HT-29 (cell line): ENCODE data around the gene FLG2. TPM values are rescaled to one million over a fixed set of nuclear protein-coding genes. Genes with fewer than 3 reads are reported as not detected.

Experiments
- DNase-seq: peaks from one replicate; pipeline ENCODE4 v3.0.0-alpha.2; 2015; ENCODE audit warnings: low spot score
- total RNA-seq: library from RNA; depleted of rRNA; stranded (reverse); fragments of >200 nt; shearing (Covaris generic); gene quantifications from 2 replicates; pipeline ENCODE4 v1.2.3, GENCODE V29; 2014; rRNA removed

Gene FLG2
- total RNA-seq: not detected in 2 replicates

DNA sequence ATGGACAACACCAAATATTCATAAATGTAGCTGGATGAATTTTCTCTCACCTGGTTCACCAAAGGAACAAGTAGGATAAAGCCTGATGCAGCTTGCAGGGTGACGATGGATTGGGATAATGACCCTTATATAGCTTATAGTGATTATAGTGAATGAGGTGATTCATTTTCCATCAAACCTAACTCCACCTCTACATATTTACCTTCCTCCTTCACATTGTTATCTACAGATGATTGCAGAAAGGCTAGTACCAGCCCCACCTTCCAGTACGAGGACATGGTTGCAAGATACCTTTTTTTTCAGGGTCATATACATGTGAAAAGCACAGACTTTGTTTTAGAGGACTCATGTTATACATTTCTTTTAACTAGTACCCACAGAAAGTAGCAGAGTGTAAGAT, at the start of gene FLG2:
Gene FLG2 (minus strand): TSS at position 101 of the 400 bp plus-strand sequence. CDS start 1,122 bp downstream, outside the sequence.
- no peak for DNase-seq

DNA sequence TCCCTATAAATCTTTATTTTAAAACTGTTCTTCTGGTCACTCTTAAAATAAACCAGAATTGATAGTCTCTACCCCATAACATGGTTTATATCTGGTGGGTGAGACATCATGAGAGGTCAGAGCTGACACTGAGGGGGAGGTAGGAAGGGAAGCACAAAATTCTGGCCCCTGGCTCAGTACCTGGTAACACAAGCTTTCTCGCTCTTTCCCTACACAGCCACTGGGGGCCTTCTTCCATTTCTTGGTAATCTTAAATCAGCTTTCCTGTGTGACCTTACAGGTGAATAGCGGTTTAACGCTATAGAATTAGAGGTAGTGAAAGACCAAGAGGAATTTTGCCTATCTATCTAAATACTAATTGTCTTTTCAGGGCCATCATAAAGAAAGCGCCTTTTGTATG, 48.9 kb upstream of the FLG2 start:
- no peak for DNase-seq

DNA sequence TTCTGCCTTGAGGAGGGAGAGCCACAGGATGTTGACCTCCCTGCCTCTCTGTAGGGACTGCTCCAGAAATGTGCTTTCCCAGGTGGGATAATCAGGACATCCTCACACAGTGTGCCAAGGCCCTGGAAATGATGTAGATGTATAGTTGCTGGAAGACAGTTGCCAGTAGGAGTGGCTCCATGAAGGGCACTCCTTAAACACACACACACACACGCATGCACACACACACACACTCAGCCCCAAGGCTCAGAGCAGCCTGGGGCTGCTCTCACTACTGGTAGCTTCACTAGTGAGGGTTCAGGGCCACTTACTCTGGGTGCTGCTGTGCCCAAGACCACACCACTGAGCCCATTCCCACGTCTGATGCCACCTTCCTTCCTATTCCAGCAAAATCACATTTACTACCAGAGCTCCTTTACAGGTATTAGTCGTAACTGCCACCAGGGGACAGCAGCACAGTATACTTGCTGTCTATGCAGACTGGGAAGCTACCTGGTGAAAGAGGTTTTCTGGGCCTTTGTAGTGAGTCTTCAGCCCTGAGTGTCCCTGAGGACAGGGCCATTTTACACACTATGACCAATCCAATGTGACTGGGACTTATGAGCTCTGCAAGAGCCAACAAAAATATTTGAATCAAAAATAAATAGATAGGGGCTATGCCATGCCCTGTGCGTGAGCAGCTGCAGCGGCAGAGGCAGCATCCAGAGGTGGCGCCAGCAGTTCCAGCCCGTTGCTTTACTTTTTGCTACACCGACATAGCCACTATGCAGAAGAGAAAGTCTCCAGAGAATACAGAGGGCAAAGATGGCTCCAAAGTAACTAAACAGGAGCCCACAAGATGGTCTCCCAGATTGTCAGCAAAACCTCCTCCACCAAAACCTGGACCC, 39.2 kb upstream of the FLG2 start:
- DNase-seq: peak; percentile 51

DNA sequence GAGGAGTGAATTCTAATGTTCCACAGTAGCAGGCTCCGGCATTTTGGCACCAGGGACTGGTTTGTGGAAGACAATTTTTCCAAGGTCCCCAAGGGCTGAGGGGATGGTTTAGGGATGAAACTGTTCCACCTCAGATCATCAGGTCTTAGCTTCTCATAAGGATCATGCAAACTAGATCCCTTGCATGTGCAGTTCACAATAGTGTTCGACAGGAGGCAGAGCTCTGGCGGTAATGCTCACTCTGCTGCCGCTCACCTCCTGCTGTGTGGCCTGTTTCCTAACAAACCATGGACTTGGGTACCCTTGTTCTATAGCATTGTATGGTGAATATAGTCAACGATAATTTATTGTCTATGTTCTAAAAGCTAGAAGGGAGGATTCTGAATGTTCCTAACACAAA, 37.7 kb upstream of the FLG2 start:
- DNase-seq: peak; percentile 32

DNA sequence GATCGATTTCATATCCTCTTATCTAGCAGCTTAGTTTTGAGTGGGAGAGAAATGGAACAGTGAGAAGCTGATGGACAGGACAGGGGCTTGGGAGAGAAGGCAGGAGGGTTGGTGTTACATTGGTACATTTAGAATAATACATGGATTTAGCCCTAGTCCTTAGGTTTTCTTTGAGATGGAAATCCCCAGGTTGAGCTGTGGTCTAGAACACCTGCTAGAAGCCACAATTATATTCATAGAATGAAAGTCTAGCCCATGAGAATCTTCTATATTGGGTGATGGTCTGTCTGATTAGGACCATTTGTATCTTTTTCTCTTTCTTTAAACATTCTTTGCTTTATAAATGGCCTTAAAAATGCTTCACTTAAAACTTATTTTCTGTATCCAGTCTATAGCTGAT, 34.3 kb upstream of the FLG2 start:
- DNase-seq: no peak

DNA sequence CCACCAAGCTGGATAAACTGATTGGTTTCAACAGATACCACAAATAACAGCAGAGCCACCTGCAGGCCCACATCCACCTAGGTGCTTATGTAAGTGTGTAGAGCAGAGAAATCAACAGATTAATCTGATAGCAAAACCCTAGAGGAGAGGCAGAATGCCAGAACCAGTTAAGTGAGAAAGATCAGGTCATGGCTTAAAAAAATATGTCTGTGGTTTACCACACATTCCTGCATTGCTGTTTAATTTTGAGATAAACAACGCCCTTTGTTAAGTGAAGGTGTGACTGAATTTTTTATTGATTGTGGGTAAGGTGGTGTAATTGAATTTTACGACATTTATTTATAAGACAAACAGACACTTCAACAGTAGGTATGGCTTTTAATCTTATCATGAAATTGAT, 33.1 kb upstream of the FLG2 start:
- peak; percentile 79 for DNase-seq

DNA sequence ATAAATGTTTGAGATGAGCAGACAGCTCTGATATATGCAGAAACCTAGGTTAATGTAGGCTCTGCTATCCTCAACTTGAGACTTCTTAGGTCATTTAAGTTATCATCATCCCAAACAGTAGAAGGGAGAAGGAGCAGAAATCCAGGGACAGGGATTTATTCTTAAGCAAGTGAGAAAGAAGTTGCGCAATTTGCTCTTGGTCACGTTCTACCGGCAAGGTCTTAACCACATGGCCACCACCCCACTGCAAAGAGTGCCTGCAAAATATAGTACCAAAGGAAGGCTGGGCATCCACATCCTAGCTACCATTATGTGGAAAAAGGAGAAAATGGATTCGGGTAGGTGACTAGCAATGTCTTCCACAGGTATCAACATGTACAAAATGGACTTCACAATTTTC, 29.1 kb upstream of the FLG2 start:
- DNase-seq: no peak

DNA sequence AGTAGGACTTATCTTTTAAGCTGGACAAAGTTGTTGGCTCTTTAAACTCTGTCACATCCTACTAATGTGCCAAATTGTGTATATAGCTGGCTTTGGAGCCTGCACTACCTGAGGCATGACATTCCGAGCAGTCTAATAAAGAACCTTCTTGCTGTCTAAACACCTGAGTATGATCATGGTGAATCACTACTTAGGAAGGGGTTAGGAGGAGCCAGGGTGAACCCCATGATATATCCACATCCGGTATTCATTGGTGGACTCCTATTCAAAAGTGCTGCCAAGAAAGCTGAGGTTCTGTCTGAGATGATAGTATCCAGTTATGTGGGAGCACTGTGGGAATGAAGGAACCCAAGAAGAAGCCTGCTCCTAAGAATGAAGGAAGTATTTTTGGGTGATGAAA, 27.1 kb upstream of the FLG2 start:
- no peak for DNase-seq

DNA sequence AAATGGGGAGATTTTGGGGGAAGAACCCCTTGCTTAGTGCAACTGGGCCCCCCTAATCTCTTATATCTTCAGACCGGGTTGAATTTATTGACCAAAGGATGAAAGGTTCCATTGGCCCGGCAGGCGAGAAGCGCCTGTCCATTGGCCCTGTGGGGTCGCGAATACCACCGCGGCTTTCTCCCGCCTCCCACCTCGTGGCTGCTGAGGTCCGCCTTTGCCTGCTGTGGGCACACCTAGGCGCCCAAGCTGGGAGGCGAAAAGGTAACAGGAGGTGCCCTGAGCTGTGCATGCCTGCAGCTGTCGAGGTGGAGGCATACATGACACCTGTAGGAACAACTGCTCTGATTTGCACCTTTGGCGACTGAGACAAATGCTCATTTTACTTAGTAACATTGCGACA, 21.1 kb upstream of the FLG2 start:
- DNase-seq: no peak

DNA sequence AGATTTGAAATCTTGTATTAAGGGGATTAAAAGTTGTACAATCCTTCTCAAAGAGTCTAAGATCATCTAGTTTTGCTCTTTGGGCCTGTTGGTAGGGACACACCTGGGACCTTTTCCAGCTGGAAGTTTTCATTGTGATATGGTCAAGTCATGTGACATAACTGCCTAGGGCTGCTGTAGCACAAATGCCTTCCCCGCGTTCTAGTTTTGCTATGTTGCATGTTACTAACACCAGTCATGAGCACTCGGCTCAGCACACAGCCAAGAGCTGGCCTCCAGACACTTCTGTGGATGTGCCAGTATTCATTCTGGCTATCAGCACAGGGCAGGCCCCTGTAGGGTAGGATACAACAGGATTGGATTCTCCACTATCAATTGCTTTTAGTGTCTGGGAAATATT, 14.6 kb upstream of the FLG2 start:
- no peak for DNase-seq

DNA sequence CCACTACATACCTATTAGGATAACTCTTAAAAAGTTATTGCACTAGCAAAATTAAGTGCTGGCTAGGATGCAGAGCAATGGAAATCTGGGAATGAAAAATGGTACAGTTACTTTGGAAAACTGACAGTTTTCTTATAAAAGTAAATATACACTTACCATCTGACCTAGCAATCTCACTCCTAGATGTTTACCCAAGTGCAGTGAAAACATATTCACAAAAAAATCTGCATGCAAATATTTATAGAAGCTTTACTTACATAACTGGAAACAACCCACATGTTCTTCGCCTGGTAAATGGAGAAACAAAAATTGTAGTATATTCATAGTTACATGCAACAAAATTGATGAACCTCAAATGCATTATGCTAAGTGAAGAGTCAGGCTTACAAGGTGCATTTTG, 12.9 kb upstream of the FLG2 start:
- no peak for DNase-seq

DNA sequence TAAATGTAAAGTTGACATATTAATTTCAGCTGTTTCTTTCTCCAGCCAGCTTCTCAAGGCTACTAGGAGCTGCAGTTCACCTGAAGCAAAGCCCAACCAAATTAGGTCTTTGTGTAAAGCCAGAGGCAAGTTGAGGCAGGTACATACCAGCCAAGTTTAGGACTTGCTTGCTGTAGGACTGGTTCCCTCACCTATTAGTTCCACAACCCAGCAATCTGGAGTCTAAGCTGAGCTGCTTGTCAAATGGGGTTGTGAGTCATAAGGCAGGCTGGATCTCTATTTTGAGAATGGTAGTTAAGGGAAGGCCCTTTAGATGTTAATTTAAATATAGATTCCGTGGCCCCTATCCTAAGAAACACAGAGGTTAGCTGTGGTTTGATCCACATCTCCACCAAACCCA, 7.6 kb upstream of the FLG2 start:
- no peak for DNase-seq

DNA sequence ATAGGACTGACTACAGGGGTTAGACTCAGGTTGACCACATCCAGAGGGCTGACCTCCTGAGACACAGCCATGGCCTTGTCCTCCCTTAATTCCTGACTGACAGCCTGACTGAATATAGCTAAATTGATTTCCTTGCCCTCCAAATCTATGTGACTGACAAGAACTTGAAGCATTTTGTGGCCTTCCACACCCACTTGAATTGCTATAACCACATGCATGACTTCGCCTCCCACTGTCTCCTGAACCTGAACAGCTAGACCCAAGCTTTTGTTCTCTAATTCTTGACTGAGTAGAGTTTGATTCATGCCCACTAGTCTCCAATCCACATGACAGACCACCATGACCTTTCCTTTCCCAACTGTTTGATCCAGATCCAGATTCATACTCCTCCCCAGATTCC, 3.1 kb downstream of the FLG2 start:
- DNase-seq: no peak

DNA sequence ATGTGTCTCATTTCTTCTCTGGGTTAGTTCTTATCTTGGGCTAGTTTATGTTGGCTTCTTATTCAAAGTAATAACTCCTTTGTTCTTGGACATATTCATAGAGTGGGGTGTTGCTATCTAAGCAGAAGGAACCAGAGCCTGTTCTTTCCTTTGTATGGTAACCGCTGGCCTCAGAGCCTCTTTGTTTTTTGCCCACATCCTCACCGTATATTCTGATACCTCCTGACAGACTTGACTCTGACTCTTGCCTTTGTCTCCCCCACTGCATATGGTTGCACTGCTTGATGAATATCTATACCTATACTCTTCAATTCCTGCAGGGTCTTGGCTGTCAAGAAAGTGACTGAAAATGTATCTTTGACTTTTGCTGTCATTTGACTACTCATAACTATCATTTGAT, 10.2 kb downstream of the FLG2 start:
- DNase-seq: no peak

DNA sequence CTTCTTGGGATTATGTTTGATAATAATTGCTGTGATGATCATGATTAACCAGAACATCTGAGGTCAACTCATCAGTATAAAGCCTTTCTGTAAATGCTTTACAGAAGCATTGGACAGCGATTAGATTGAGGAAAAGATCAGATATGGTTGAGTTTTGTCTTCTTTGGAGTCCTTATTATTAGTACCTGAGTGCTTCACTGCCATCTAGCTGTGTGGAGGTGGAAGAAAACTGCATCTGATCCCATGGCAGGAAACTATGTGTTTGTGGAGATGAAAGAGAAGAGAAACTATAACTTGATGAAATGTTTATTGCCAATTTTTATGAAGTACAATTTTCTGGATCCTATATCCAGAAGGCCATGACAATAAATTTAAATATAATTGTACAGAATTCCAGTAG, 11.4 kb downstream of the FLG2 start:
- peak; percentile 25 for DNase-seq

DNA sequence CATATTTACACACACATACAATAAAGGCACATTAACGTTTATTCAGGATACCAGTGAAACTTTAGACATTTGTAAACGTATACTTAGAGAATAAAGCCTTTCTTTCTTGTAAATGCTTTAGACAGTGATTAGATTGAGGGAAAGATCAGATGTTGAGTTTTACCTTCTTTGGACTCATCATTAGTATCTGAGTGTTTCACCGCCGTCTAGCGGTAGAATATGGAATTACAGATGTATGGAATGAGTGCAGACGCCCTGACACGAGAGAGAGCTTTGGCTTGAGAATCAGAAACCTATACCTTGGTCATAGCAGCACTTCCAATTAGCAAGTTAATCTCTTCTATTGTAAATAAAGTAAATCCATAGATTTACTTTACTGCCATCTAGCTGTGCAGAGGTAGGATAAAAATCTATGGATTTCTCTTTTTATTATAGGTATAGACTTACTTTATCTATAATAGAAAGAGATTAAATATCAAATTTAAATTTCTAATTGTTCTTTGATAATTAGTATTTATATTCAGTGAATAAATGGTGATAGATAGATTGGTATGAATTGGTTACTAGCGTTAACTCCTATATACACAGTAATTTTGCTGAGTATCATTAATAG, 12.6 kb downstream of the FLG2 start:
- DNase-seq: peak; percentile 93

DNA sequence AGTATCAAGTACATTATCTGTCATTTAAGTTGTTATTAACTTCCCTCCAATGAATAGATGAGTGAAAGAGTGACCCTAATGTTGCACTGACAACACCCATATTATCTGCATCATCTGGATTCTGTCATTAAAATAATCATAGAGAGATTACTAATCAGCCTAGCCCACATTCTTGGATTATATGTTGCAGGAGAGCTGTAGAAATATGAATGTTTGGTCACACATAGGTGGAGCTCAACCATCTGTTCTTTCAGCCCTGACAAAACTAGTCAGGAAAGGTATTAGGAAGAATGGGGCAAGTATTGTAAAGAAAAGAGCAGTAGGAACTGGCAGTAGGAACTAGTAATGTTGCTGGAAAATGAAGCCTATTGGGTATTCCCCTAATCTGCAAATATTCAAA, 15.4 kb downstream of the FLG2 start:
- DNase-seq: no peak

DNA sequence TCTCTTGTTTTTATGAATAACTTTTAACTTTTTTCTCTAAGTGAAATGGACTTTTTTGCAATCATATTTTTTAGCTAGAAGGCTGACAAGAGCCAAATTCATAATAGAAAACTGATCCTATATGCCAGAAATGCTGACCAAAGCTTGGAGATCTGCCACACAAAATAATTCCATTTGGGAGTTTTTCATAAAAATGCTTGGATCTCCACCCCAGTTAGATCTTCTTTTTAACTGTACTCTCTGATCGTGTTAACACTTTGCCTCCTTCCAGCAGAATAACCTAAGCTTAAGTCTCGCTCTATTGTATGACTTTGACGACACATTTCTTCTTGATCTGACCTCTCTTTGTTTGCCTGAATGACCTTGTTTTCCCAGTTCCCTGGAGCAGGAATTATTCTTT, 16.8 kb downstream of the FLG2 start:
- no peak for DNase-seq

DNA sequence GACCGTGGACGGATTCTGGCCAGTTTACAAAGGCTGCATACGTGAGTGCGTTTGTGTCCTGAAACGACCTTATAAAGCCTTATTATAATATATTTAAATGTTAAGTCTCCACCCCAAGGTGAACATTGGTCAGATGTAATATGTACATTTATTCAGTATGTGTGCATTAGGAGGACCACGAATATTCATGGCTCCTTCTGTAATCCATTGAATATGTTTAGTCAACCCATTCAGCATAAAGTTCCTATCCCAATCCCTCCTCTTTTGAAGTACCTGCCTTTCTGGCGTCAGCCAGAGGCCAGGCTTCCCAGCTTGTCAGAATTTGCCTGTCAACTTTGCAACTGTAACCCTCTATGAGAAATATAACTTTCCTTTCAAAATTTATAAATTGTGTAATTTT, 24.4 kb downstream of the FLG2 start:
- no peak for DNase-seq

DNA sequence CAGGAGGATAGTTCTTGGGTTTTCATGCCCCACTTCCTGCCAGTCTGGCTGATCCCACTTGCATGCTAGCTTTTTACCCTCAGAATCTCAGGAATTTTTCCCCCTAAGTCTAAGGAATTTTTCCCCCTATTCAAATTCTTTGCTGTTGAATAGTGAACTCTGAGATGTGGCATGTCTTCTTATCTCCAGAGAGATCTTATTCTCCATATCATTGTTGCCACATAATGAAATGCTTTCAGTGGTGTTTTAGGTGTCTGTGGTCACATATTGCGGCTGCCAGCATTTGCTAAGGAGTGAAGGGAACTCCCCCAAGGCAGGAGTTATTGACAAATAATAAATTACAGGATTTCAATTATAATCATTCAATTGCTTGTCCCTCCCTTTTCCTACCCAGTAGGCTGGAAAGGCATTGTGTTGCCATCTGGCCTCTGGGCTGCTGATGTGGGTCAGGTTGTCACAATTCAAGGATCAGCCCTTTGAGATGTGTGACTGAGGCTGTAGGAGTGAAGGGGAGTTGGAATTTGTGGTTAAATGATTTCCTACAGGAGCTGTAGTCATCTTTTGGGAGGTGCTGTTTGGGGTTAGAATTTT, 30.9 kb downstream of the FLG2 start:
- DNase-seq: no peak

DNA sequence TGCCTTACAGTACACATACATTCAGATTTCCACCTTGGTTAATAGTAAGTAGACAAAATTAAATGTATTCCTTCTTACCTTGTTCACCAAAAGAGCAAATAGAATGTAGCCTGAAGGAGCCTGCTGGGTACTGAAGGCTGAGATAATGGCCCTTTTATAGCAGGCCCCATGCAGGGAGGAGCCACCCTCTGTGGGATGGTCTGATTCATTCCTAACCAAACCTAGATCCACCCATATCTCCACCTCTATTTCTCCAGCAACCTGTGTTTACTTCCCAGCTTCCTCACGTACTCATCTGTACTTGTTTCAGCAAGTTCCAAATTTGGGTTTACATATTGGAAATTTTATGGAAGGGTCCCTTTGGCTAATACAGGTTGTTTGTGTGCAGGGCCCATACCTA, 34.7 kb downstream of the FLG2 start, which contains the start of gene FLG:
Gene FLG (minus strand): TSS at position 129 of the 400 bp plus-strand sequence. CDS start 9,783 bp downstream, outside the sequence.
- DNase-seq: peak; percentile 30

DNA sequence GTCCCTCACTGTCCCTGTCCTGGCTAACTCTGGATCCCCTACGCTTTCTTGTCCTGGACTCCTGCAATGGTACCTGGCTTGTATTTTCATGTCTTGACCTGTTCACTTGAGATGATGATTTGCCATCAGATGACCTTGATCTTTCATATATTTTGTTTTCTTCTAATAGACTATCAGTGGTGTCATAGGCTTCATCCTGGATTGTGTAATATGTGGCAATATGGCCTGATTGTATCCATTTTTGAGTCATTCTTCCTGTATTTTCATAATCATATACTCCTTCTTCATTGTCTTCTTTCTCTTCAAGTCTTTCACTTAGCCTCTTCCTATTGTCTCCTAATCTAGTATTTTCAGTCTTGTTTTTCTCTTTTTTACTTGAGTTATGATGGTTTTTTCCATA, 45.8 kb downstream of the FLG2 start:
- DNase-seq: no peak

DNA sequence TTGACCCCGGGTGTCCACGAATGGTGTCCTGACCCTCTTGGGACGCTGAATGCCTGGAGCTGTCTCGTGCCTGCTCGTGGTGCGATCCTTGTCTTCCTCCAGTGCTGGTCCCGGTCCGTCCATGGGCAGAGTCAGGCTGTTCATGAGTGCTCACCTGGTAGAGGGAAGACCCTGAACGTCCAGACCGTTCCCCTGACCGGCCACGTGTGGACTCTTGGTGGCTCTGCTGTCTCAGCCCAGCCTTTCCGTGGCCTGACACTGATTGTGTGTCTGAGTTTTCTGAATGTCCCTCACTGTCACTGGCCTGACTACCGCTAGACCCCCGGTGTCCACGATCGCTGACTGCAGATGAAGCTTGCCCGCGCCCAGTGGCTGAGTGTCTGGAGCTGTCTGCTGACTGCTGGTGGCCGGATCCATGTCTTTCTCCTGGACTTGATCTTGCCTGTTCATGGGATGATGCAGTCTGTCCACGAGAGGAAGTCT, 46.4 kb downstream of the FLG2 start:
- DNase-seq: no peak
